ENCODE data around the gene FGGY.

GRCh38 chr1:59640851-59641250 is 344.0 kb downstream of the FGGY start:
- TF ChIP-seq ZNF423 (tag by site-specific recombination; IDR thresholded peaks at IDR 0.05): no peak
- TF ChIP-seq, protein P1, sequence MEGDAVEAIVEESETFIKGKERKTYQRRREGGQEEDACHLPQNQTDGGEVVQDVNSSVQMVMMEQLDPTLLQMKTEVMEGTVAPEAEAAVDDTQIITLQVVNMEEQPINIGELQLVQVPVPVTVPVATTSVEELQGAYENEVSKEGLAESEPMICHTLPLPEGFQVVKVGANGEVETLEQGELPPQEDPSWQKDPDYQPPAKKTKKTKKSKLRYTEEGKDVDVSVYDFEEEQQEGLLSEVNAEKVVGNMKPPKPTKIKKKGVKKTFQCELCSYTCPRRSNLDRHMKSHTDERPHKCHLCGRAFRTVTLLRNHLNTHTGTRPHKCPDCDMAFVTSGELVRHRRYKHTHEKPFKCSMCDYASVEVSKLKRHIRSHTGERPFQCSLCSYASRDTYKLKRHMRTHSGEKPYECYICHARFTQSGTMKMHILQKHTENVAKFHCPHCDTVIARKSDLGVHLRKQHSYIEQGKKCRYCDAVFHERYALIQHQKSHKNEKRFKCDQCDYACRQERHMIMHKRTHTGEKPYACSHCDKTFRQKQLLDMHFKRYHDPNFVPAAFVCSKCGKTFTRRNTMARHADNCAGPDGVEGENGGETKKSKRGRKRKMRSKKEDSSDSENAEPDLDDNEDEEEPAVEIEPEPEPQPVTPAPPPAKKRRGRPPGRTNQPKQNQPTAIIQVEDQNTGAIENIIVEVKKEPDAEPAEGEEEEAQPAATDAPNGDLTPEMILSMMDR (tag by site-specific recombination; IDR thresholded peaks at IDR 0.05): no peak
- TF ChIP-seq ZNF704 (tag by site-specific recombination; IDR thresholded peaks at IDR 0.05): no peak
- TF ChIP-seq, protein P2, sequence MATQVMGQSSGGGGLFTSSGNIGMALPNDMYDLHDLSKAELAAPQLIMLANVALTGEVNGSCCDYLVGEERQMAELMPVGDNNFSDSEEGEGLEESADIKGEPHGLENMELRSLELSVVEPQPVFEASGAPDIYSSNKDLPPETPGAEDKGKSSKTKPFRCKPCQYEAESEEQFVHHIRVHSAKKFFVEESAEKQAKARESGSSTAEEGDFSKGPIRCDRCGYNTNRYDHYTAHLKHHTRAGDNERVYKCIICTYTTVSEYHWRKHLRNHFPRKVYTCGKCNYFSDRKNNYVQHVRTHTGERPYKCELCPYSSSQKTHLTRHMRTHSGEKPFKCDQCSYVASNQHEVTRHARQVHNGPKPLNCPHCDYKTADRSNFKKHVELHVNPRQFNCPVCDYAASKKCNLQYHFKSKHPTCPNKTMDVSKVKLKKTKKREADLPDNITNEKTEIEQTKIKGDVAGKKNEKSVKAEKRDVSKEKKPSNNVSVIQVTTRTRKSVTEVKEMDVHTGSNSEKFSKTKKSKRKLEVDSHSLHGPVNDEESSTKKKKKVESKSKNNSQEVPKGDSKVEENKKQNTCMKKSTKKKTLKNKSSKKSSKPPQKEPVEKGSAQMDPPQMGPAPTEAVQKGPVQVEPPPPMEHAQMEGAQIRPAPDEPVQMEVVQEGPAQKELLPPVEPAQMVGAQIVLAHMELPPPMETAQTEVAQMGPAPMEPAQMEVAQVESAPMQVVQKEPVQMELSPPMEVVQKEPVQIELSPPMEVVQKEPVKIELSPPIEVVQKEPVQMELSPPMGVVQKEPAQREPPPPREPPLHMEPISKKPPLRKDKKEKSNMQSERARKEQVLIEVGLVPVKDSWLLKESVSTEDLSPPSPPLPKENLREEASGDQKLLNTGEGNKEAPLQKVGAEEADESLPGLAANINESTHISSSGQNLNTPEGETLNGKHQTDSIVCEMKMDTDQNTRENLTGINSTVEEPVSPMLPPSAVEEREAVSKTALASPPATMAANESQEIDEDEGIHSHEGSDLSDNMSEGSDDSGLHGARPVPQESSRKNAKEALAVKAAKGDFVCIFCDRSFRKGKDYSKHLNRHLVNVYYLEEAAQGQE (tag by site-specific recombination; IDR thresholded peaks at IDR 0.05): no peak
- TF ChIP-seq ZNF341 (tag by site-specific recombination; IDR thresholded peaks at IDR 0.05; ENCODE audit: low read depth): no peak
- TF ChIP-seq ZNF404 (tag by site-specific recombination; IDR thresholded peaks at IDR 0.05): no peak

All from HEK293 (cell line).